T-helper 17 cell (primary cell): Measurements from ENCODE around the gene CXorf65. TPM values are rescaled to one million over a fixed set of nuclear protein-coding genes. Genes with fewer than 3 reads are reported as not detected.
A peak's percentile ranks its signal among the peaks of the same experiment; 100 is the strongest.

Experiments
- ATAC-seq: fragments of 150-1000 bp; cut with Tn5 transposase; 2 replicates; pipeline ENCODE4 v1.10.0; 2021; ENCODE audit warnings: mild to moderate bottlenecking, moderate library complexity
- DNase-seq, 3 donors: peaks; one replicate each; pipeline versions ENCODE4 v3.0.0 to v3.0.0-alpha.2; 2020 to 2021
- H3K9me3 ChIP-seq: one replicate; pipeline ENCODE4 v1.7.0; 2013; ENCODE audit warnings: low read length, mild to moderate bottlenecking; ENCODE audit not compliant: control insufficient read depth, poor library complexity, severe bottlenecking
- H3K27ac Mint-ChIP-seq: one replicate; pipeline ENCODE4 v1.8.0; 2022; ENCODE audit warnings: mild to moderate bottlenecking, moderate library complexity, mixed read lengths
- H3K27me3 Mint-ChIP-seq: one replicate; pipeline ENCODE4 v1.8.0; 2022; ENCODE audit warnings: mixed read lengths
- H3K36me3 Mint-ChIP-seq: one replicate; pipeline ENCODE4 v1.8.0; 2022; ENCODE audit warnings: low read depth, mixed read lengths
- H3K4me1 Mint-ChIP-seq: one replicate; pipeline ENCODE4 v1.8.0; 2022; ENCODE audit warnings: mild to moderate bottlenecking, mixed read lengths
- H3K4me3 Mint-ChIP-seq: one replicate; pipeline ENCODE4 v1.8.0; 2022; ENCODE audit warnings: mild to moderate bottlenecking, moderate library complexity, mixed read lengths
- total RNA-seq, 4 donors: library from RNA in 2 of 4; stranded (reverse) in 2 of 4; gene quantifications; one replicate each; pipeline ENCODE4 v1.2.3 and lab custom pipeline; 2022 to 2026

The CXorf65 gene
- 10 to 100 TPM; 57.7 to 68.3 TPM for total RNA-seq
- total RNA-seq (lab: John Stamatoyannopoulos, UW): 0 to 0.30 reads per million in 2 donors

DNA sequence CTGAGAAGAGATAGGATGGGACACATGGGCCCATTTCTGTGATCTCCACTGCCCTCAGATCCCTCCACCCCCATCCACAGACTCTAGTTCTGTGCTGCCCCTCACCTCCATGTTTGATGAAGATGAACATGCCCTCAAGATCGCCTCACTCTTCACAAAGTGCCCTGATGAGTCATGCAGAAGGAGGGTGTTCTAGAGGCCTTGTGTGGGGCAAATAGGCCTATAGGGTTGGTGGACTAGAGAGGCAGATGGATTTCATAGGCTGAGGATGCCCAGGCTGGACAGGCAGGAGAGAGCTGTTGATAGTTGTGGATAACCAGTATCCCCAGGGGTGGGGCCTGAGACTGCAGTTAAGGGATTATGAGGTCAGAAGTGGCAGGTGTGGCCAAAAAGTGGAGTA lies at the start of gene CXorf65:
TSS of gene CXorf65 (minus strand) at position 314 of the 400 bp plus-strand sequence. CDS start at position 130, 184 bp downstream.
- no peak for DNase-seq
- H3K36me3 Mint-ChIP-seq: peaks cover 10% of the 10 kb centered on the region
- H3K27ac Mint-ChIP-seq: peak within 1 kb of the TSS; percentile 100
- no peaks in the 10 kb centered on the region for H3K27me3 Mint-ChIP-seq
- H3K4me1 Mint-ChIP-seq: peaks cover 44% of the 10 kb centered on the region
- no peaks in the 10 kb centered on the region for H3K9me3 ChIP-seq
- no peak for ATAC-seq
- H3K4me3 Mint-ChIP-seq: peak within 1 kb of the TSS; percentile 95

DNA sequence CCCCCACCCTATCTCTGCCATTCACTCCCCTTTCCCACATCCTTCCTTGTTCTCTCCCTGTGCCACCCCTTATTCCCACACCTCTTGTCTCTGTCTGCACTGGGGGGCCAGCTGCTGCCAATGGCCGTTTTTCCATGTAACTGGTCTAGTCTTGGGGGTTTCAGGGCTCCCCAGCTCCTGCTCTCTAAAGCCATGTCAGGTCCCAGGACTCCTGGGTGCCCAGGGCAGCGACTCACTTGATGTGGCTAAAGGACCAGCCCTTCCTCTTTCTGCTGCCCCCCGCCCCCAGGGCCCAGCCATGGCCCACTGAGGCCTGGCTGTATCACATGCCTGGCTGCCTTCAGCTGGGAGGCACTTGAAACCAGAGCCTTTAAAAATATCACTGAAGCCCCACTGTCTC lies 48.1 kb upstream of the CXorf65 start:
- H3K4me1 Mint-ChIP-seq: peaks cover 18% of the 10 kb centered on the region
- H3K36me3 Mint-ChIP-seq: peaks cover 4% of the 10 kb centered on the region
- ATAC-seq (no peak), DNase-seq (no peak)
- H3K4me3 Mint-ChIP-seq: no peak overlapping the region
- H3K27me3 Mint-ChIP-seq: no peaks in the 10 kb centered on the region
- no peaks in the 10 kb centered on the region for H3K9me3 ChIP-seq
- no peak overlapping the region for H3K27ac Mint-ChIP-seq

DNA sequence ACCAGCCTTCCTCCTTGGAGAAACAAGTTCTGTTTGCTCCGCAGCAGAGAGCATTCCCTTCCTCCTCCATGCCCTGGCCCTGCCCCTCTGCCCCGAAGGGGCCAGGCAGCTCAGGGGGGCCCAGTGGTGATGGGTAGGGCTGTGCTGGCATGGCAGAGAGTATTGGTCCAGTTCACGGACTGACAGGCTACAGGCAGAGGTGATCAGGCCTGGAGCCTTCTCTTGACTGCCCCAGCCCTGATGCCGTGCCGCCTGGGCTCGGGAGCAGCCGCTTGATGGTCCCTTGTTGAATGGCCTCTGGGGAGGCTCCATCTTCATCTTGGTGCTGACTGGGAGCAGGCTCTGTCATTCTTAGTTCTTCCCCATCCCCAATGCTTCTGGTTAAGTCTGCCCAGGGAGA lies 47.7 kb upstream of the CXorf65 start:
- ATAC-seq (no peak), DNase-seq (no peak)
- no peak overlapping the region for H3K4me3 Mint-ChIP-seq
- H3K9me3 ChIP-seq: no peaks in the 10 kb centered on the region
- H3K27me3 Mint-ChIP-seq: no peaks in the 10 kb centered on the region
- H3K4me1 Mint-ChIP-seq: peaks cover 18% of the 10 kb centered on the region
- no peak overlapping the region for H3K27ac Mint-ChIP-seq
- H3K36me3 Mint-ChIP-seq: peaks cover 4% of the 10 kb centered on the region

DNA sequence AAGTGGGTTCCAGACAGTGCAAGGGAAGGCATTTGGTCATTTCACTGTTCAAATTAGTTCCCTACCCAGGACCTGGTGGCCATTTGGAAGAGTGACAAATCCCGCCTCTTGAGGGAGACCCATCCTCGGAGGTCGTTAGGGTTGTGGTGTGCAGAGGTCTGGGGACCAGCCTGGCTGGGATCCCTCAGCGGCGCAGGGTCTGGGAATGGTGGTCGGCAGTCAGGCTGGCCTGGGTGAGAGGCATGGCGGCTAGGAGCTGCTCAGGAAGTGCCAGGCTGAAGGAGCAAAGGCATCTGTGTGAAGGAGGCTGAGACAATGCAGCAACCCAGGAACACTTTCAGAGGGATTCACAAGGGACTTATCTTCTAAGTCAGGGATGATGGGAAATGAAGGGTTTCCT lies 44.8 kb upstream of the CXorf65 start:
- H3K27me3 Mint-ChIP-seq: no peaks in the 10 kb centered on the region
- no peak for DNase-seq

DNA sequence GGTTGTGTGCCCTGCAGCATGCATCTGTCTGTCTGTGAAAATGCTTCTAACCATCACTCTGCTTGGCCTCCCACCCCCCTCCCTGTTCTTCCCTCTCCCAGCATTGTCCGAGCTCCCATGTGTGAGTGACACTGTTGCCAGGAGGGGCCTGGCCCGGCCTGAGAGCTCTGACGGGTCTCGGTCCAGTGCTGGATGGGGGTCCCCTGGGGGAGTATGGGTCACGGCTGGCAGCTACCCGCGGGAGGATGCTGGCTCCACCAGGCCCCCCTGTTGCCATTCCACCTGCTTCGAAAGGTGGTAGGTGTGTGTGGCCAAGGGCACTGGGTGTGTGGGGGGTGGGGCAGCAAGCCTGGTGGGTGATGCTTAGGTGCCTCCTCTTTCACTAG lies 41.7 kb upstream of the CXorf65 start:
- no peak for ATAC-seq

More for the DNA sequence above, 44.8 kb upstream of the CXorf65 start:
- H3K36me3 Mint-ChIP-seq: peaks cover 3% of the 10 kb centered on the region
- peak overlapping the region; percentile 62 for H3K27ac Mint-ChIP-seq
- no peaks in the 10 kb centered on the region for H3K9me3 ChIP-seq
- ATAC-seq: no peak
- H3K4me3 Mint-ChIP-seq: no peak overlapping the region
- peaks cover 15% of the 10 kb centered on the region for H3K4me1 Mint-ChIP-seq

DNA sequence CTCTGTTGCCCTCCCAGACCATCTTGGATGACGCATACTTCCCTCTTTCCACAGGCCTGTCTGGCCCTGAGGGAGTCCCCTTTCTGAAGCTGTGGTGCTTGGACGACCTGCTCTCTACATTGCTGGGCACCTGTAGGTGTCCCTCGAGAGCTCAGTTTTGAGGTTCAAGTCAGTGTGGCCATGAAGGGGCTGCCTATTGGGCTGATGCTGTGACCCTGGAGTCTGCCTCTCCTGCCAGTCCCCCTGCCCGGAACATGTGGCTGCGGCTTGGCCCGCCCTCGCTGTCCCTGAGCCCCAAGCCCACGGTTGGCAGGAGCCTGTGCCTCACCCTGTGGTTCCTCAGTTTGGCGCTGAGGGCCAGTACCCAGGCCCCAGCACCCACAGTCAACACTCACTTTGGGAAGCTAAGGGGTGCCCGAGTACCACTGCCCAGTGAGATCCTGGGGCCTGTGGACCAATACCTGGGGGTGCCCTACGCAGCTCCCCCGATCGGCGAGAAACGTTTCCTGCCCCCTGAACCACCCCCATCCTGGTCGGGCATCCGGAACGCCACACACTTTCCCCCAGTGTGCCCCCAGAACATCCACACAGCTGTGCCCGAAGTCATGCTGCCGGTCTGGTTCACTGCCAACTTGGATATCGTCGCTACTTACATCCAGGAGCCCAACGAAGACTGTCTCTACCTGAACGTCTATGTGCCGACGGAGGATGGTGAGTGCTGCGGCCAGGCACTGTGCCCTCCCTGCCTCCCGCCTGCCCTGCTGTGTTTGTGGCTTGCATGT lies 41.1 kb upstream of the CXorf65 start:
- Mint-ChIP-seq H3K27me3 (no peaks in the 10 kb centered on the region), H3K4me3 (no peak overlapping the region), H3K4me1 (peaks cover 15% of the 10 kb centered on the region), H3K27ac (peak overlapping the region; percentile 21), H3K36me3 (no peaks in the 10 kb centered on the region)
- DNase-seq: no peak
- ATAC-seq: no peak
- no peaks in the 10 kb centered on the region for H3K9me3 ChIP-seq

More for the DNA sequence above, 41.7 kb upstream of the CXorf65 start:
- H3K9me3 ChIP-seq: no peaks in the 10 kb centered on the region
- Mint-ChIP-seq H3K27ac (no peak overlapping the region), H3K4me3 (no peak overlapping the region), H3K36me3 (no peaks in the 10 kb centered on the region), H3K27me3 (no peaks in the 10 kb centered on the region), H3K4me1 (peaks cover 17% of the 10 kb centered on the region)
- DNase-seq: no peak

DNA sequence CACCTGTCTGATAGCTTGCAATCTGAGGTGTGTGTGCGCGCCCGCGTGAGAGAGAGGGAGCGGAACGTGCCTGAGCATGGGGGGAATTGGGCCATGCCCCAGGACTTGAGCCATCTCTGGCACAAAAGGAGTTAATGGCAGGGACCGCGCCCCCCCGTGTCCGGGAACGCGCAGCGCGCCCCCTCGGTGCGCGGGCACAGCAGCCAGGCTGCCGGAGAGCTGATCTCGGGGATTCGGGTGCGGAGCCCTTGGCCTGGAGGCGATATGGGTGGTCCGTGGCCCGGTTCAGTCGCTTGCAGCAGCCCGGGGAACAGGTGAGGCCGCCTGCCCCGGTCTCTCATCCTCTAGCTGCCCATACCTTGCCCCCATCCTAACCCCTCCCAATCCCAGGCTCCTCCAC lies 38.1 kb upstream of the CXorf65 start, which contains the start of gene NLGN3:
TSS of gene NLGN3 (plus strand) at position 191 of the 400 bp plus-strand sequence. CDS start 2,909 bp downstream, outside the sequence.
- H3K9me3 ChIP-seq: no peaks in the 10 kb centered on the region
- DNase-seq: no peak
- H3K36me3 Mint-ChIP-seq: no peaks in the 10 kb centered on the region
- H3K27me3 Mint-ChIP-seq: no peaks in the 10 kb centered on the region
- no peak for ATAC-seq
- H3K27ac Mint-ChIP-seq: no peak within 1 kb of the TSS
- peaks cover 13% of the 10 kb centered on the region for H3K4me1 Mint-ChIP-seq
- peak within 1 kb of the TSS; percentile 59 for H3K4me3 Mint-ChIP-seq

DNA sequence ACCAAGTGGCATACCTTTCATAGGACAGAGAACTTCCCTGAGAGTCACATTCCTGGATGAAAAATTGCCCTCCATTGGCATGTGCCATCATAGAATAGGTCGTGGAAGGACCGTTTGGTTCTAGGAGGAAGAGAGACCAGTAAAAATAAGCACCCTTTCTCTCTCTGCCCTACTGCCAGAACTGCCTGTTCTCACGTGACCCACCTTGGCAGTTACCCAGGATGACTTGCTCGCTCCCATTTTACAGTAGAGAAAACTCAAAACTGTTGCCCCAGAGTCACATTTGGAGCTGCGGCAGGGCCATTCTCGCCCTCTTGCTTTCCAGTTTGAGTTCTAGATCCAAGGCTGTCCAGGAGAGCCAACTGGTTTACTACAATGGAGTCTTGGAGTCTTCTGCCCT lies 37.0 kb upstream of the CXorf65 start:
- Mint-ChIP-seq H3K27ac (no peak overlapping the region), H3K36me3 (peaks cover 4% of the 10 kb centered on the region), H3K27me3 (no peaks in the 10 kb centered on the region), H3K4me3 (no peak overlapping the region), H3K4me1 (peaks cover 13% of the 10 kb centered on the region)
- no peaks in the 10 kb centered on the region for H3K9me3 ChIP-seq
- ATAC-seq: no peak
- no peak for DNase-seq

DNA sequence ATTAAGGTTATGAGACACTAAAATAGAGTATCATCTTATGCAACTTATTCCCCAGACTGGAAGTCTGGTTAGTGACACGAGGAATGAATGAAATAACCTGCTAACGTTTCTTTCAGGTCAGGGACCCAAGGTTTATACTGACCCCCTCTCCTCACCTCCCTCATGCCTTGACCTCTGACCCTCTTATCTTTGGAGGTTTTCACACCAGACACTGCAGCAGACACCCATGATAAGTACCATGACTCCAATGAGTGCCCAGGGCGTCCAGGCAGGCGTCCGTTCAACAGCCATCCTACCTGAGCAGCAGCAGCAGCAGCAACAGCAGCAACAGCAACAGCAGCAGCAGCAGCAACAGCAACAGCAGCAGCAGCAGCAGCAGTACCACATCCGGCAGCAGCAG lies 33.9 kb upstream of the CXorf65 start:
- peaks cover 8% of the 10 kb centered on the region for H3K36me3 Mint-ChIP-seq
- H3K4me1 Mint-ChIP-seq: peaks cover 7% of the 10 kb centered on the region
- DNase-seq (no peak), ATAC-seq (no peak)
- no peaks in the 10 kb centered on the region for H3K9me3 ChIP-seq
- no peak overlapping the region for H3K27ac Mint-ChIP-seq
- no peaks in the 10 kb centered on the region for H3K27me3 Mint-ChIP-seq
- no peak overlapping the region for H3K4me3 Mint-ChIP-seq

DNA sequence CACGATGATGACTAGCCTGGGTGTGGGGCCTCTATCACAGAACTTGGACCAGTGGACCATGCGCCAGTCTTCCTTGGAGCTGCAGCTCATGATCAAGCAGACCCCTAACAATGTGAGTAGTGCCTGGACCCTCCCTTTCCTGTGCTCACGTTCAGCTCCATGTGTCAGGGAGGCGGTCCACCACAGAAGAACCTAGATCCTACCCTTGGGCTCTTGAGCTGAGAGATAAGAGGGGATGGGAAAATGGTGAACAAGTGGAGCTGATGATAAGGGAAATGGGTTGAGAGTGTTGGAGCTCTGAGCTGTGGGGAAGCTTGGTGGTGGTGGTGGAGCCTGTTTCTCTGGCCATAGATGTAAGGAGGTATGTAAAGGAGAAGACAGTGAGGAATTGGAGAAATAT lies 25.0 kb upstream of the CXorf65 start:
- DNase-seq: no peak
- Mint-ChIP-seq H3K36me3 (peaks cover 15% of the 10 kb centered on the region), H3K4me3 (no peak overlapping the region), H3K4me1 (peaks cover 17% of the 10 kb centered on the region), H3K27me3 (no peaks in the 10 kb centered on the region), H3K27ac (peak overlapping the region; percentile 27)
- H3K9me3 ChIP-seq: no peaks in the 10 kb centered on the region
- no peak for ATAC-seq

DNA sequence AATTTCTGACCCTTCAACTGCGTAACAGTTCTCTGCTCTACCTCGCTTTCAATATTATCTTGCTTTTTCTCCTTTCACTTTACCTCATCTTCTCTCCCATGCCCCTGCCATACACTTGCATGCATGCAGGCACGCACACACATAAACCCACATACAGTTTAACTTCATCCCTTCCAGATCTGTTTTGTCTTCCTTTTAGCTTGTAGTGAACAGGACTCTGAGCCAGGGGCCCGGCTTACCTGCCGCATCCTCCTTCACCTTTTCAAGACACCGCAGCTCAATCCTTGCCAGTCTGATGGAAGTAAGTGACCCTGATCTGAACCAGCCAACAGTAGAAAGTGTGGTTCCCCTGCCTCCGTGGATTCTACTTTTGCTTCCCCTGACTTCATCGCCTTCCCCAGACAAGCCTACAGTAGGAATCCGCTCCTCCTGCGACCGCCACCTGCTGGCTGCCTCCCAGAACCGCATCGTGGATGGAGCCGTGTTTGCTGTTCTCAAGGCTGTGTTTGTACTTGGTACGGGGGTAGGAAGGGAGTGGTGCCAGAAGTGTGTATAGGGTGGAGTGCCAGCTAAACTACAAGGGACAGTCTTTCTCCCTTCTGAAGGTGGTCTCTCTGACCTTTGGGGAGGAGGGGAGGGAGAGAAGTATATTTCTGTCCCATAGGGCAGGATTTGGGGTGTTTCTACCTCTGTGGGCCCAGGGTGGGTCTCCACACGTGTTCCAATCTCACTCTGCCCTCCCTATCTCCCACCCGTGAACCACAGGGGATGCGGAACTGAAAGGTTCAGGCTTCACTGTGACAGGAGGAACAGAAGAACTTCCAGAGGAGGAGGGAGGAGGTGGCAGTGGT lies 22.6 kb upstream of the CXorf65 start:
- peak; percentile 54 to 73 (median 64) for DNase-seq
- H3K4me1 Mint-ChIP-seq: peaks cover 20% of the 10 kb centered on the region
- peak overlapping the region; percentile 92 for H3K27ac Mint-ChIP-seq
- H3K36me3 Mint-ChIP-seq: peaks cover 8% of the 10 kb centered on the region
- ATAC-seq: peak; percentile 93
- H3K4me3 Mint-ChIP-seq: no peak overlapping the region
- H3K9me3 ChIP-seq: no peaks in the 10 kb centered on the region
- no peaks in the 10 kb centered on the region for H3K27me3 Mint-ChIP-seq

DNA sequence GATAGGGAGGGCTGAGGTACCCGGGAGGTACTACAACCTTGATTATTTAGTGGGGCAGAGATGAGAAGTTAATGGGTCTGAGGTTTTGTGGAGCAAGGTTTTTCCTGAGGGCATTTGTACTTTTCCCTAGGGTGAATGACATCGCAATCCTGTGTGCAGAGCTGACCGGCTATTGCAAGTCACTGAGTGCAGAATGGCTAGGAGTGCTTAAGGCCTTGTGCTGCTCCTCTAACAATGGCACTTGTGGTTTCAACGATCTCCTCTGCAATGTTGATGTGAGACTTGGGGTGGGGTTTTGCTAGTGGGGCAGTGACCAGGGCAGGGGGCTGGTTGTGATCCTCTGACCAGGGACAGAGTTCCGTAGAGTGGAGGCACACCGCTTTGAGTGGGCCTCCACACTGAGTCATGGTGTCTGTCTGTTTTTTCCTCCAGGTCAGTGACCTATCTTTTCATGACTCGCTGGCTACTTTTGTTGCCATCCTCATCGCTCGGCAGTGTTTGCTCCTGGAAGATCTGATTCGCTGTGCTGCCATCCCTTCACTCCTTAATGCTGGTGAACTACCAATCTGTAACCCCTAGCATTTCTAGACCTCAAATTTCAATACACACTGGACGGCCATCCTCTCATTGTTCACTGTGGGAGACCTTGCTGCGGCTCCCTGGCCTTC lies 21.8 kb upstream of the CXorf65 start:
- ATAC-seq (no peak), DNase-seq (no peak)
- H3K27me3 Mint-ChIP-seq: no peaks in the 10 kb centered on the region
- H3K9me3 ChIP-seq: no peaks in the 10 kb centered on the region
- H3K27ac Mint-ChIP-seq: peak overlapping the region; percentile 92
- peaks cover 9% of the 10 kb centered on the region for H3K36me3 Mint-ChIP-seq
- H3K4me1 Mint-ChIP-seq: peaks cover 21% of the 10 kb centered on the region
- H3K4me3 Mint-ChIP-seq: no peak overlapping the region

DNA sequence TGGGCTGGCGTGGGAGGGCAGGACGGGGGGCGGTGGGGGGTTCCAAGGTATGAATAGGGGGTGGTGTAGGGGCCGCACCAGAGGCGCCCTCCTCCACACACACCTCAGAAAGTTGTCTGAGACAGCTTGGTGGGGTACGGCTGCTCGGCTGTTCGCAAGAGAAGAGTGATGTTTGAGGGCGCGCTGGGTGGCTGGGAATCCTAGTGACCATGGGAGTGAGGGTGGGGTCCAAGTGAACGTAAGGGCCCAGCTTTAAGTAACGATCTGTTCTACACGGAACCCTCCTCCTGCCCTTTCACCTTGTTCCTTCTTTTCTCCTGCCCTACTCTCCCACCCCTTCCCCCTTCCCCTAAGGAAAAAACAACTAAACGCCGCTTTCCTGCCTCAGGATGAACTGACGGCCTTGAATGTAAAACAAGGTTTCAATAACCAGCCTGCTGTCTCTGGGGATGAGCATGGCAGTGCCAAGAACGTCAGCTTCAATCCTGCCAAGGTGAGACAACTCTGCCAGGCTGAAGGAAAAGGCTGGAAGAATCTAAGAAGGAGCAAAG lies 12.5 kb upstream of the CXorf65 start:
- no peak for DNase-seq
- Mint-ChIP-seq H3K36me3 (peaks cover 6% of the 10 kb centered on the region), H3K27ac (peak overlapping the region; percentile 81), H3K4me3 (peak overlapping the region; percentile 84), H3K27me3 (no peaks in the 10 kb centered on the region), H3K4me1 (peaks cover 8% of the 10 kb centered on the region)
- no peaks in the 10 kb centered on the region for H3K9me3 ChIP-seq
- ATAC-seq: peak; percentile 23
